ENCODE data around the gene KLHL41. TPM values are rescaled to one million over a fixed set of nuclear protein-coding genes. Genes with fewer than 3 reads are reported as not detected.

The KLHL41 gene
- total and polyA plus RNA-seq, 2 experiments from 2014 or later = 0.34 to 1.8 TPM

- Histone ChIP-seq H3K27me3 (no peaks in the 10 kb centered on the region), H2AFZ (no peak overlapping the region), H3K9me2 (replicated peaks; ENCODE audit: insufficient read depth) (no peaks in the 10 kb centered on the region), H3K27ac (peak overlapping the region; percentile 17), H3K79me2 (no peaks in the 10 kb centered on the region), H3K36me3 (replicated peaks; ENCODE audit: insufficient read depth, low read depth) (no peaks in the 10 kb centered on the region), H3K4me1 (ENCODE audit: insufficient read depth) (peaks cover 23% of the 10 kb centered on the region), H3K4me2 (peak overlapping the region; percentile 8), H3K4me3 (no peak overlapping the region), H4K20me1 (ENCODE audit: insufficient read depth, poor library complexity, severe bottlenecking) (no peaks in the 10 kb centered on the region), H3K9me3 (ENCODE audit: low read depth) (no peaks in the 10 kb centered on the region)
- TF ChIP-seq EZH2phosphoT487 (IDR thresholded peaks at IDR 0.05; ENCODE audit: low read depth, severe bottlenecking, unreplicated experiment) (no peak), EZH2 (IDR thresholded peaks at IDR 0.05; ENCODE audit: borderline replicate concordance) (no peak), CTCF (IDR thresholded peaks at IDR 0.05; ENCODE audit: poor library complexity) (no peak)
- 61% methylated on average over 8 of the region's 8 CpGs for WGBS (ENCODE audit: low lambda C conversion rate, missing lambda C conversion rate)
- no peak for DNase-seq (ENCODE audit: low spot score)
These were observed 453 bp downstream of the KLHL41 start for GRCh38 chr2:169509955-169510354.

DNA sequence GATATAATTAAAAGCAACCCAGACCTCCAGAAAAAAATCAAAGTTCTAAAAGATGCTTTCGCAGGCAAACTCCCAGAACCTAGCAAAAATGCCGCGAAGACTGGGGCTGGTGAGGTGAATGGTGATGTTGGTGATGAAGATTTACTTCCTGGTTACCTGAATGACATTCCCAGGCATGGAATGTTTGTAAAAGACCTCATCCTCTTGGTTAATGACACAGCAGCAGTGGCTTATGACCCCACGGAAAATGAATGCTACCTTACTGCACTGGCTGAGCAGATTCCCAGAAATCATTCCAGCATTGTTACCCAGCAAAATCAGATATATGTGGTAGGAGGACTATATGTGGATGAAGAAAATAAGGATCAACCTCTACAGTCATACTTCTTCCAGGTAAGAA, 994 bp downstream of the KLHL41 start:
- WGBS (ENCODE audit: low lambda C conversion rate, missing lambda C conversion rate) = 91% methylated on average over 4 of the region's 4 CpGs
- Histone ChIP-seq H3K4me3 (no peak overlapping the region), H3K9me3 (ENCODE audit: low read depth) (no peaks in the 10 kb centered on the region), H3K9me2 (replicated peaks; ENCODE audit: insufficient read depth) (no peaks in the 10 kb centered on the region), H4K20me1 (ENCODE audit: insufficient read depth, poor library complexity, severe bottlenecking) (no peaks in the 10 kb centered on the region), H3K79me2 (no peaks in the 10 kb centered on the region), H2AFZ (no peak overlapping the region), H3K27ac (peak overlapping the region; percentile 17), H3K4me2 (peak overlapping the region; percentile 8), H3K4me1 (ENCODE audit: insufficient read depth) (peaks cover 23% of the 10 kb centered on the region), H3K27me3 (no peaks in the 10 kb centered on the region), H3K36me3 (replicated peaks; ENCODE audit: insufficient read depth, low read depth) (no peaks in the 10 kb centered on the region)
- DNase-seq (ENCODE audit: low spot score) = no peak
- no peak for TF ChIP-seq EZH2phosphoT487 (IDR thresholded peaks at IDR 0.05; ENCODE audit: low read depth, severe bottlenecking, unreplicated experiment)
- no peak for TF ChIP-seq CTCF (IDR thresholded peaks at IDR 0.05; ENCODE audit: poor library complexity)
- TF ChIP-seq EZH2 (IDR thresholded peaks at IDR 0.05; ENCODE audit: borderline replicate concordance) = no peak

DNA sequence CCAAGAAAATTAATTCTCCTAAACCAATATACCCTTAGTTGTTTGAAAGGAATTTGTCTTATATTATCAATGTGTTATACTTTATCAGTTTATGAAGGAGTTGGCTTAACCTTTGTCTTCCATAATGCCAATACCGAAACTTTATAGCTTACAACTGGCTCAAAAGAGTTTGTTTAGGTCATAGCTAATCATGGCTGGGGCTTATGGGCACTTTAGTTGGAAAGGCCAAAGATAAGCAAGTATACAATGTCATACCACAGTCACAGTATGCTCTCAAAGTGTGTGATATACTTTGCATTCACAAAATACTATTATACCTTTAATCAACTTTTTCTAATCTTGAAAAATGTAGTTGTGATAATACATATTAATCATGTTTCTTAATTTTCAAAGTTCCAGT, 2.3 kb downstream of the KLHL41 start:
- Histone ChIP-seq H3K4me1 (ENCODE audit: insufficient read depth) (peaks cover 23% of the 10 kb centered on the region), H3K9me3 (ENCODE audit: low read depth) (no peaks in the 10 kb centered on the region), H3K4me2 (no peak overlapping the region), H4K20me1 (ENCODE audit: insufficient read depth, poor library complexity, severe bottlenecking) (no peaks in the 10 kb centered on the region), H2AFZ (no peak overlapping the region), H3K9me2 (replicated peaks; ENCODE audit: insufficient read depth) (no peaks in the 10 kb centered on the region), H3K27me3 (no peaks in the 10 kb centered on the region), H3K36me3 (replicated peaks; ENCODE audit: insufficient read depth, low read depth) (no peaks in the 10 kb centered on the region), H3K79me2 (no peaks in the 10 kb centered on the region), H3K27ac (no peak overlapping the region), H3K4me3 (no peak overlapping the region)
- TF ChIP-seq EZH2phosphoT487 (IDR thresholded peaks at IDR 0.05; ENCODE audit: low read depth, severe bottlenecking, unreplicated experiment) (no peak), EZH2 (IDR thresholded peaks at IDR 0.05; ENCODE audit: borderline replicate concordance) (no peak), CTCF (IDR thresholded peaks at IDR 0.05; ENCODE audit: poor library complexity) (no peak)
- DNase-seq (ENCODE audit: low spot score) = no peak
- WGBS (ENCODE audit: low lambda C conversion rate, missing lambda C conversion rate) = 18% methylated on average over 1 of the region's 1 CpG

GRCh38 chr2:169512525-169512924, 3.0 kb downstream of the KLHL41 start:
- Histone ChIP-seq H3K4me2 (no peak overlapping the region), H3K27ac (no peak overlapping the region), H4K20me1 (ENCODE audit: insufficient read depth, poor library complexity, severe bottlenecking) (no peaks in the 10 kb centered on the region)

More at GRCh38 chr2:169512525-169512924, 3.0 kb downstream of the KLHL41 start:
- Histone ChIP-seq H3K9me2 (replicated peaks; ENCODE audit: insufficient read depth) (no peaks in the 10 kb centered on the region), H3K4me3 (no peak overlapping the region), H3K27me3 (no peaks in the 10 kb centered on the region), H3K9me3 (ENCODE audit: low read depth) (no peaks in the 10 kb centered on the region), H3K36me3 (replicated peaks; ENCODE audit: insufficient read depth, low read depth) (no peaks in the 10 kb centered on the region), H3K79me2 (no peaks in the 10 kb centered on the region), H2AFZ (no peak overlapping the region), H3K4me1 (ENCODE audit: insufficient read depth) (peaks cover 23% of the 10 kb centered on the region)
- DNase-seq (ENCODE audit: low spot score) = no peak
- TF ChIP-seq EZH2 (IDR thresholded peaks at IDR 0.05; ENCODE audit: borderline replicate concordance) (no peak), CTCF (IDR thresholded peaks at IDR 0.05; ENCODE audit: poor library complexity) (no peak), EZH2phosphoT487 (IDR thresholded peaks at IDR 0.05; ENCODE audit: low read depth, severe bottlenecking, unreplicated experiment) (no peak)
- 36% methylated on average over 2 of the region's 2 CpGs for WGBS (ENCODE audit: low lambda C conversion rate, missing lambda C conversion rate)
